Kidney (tissue), 14 donors: ENCODE results near the gene DSCAM. TPM values are rescaled to one million over a fixed set of nuclear protein-coding genes. Genes with fewer than 3 reads are reported as not detected.

Source experiments
- DNase-seq, 5 donors: peaks; one replicate each; pipeline ENCODE4 v3.0.0-alpha.2; 2013 to 2020
- FAIRE-seq: peaks from 2 replicates; lab custom pipeline; 2012; peaks lifted over from hg19 to GRCh38; lab: Jason Lieb, UNC
- H3K27ac ChIP-seq, 2 donors: one replicate each; pipeline ENCODE4 v1.7.0; 2013; ENCODE audit warnings: low read depth in 2 of 2, low read length in 2 of 2, inconsistent platforms in 1 of 2
- H3K27me3 ChIP-seq: one replicate; pipeline ENCODE4 v1.7.1; 2013; ENCODE audit warnings: low read length, inconsistent platforms; ENCODE audit not compliant: control insufficient read depth, insufficient read depth
- H3K36me3 ChIP-seq, 3 donors: one replicate each; pipeline versions ENCODE4 v1.7.0 to v1.7.1; 2013; ENCODE audit warnings: low read length in 3 of 3, control low read depth in 1 of 3, inconsistent platforms in 1 of 3; ENCODE audit not compliant: insufficient read depth in 3 of 3, control insufficient read depth in 2 of 3
- H3K4me1 ChIP-seq, 3 donors: one replicate each; pipeline versions ENCODE4 v1.7.0 to v1.7.1; 2013; ENCODE audit warnings: low read length in 3 of 3, inconsistent platforms in 1 of 3, low read depth in 1 of 3; ENCODE audit not compliant: control insufficient read depth in 2 of 3, insufficient read depth in 2 of 3
- H3K4me3 ChIP-seq, 3 donors: one replicate each; pipeline versions ENCODE4 v1.7.0 to v1.8.1; 2013; ENCODE audit warnings: low read length in 3 of 3, control low read depth in 1 of 3, inconsistent platforms in 1 of 3
- H3K9ac ChIP-seq, 3 donors: one replicate each; pipeline versions ENCODE4 v1.7.0 to v1.7.1; 2013; ENCODE audit warnings: low read length in 3 of 3, control low read depth in 1 of 3, inconsistent platforms in 1 of 3
- H3K9me3 ChIP-seq, 3 donors: one replicate each; pipeline versions ENCODE4 v1.7.0 to v1.7.1; 2013; ENCODE audit warnings: low read length in 3 of 3, control low read depth in 1 of 3, inconsistent platforms in 1 of 3; ENCODE audit not compliant: control insufficient read depth in 2 of 3, insufficient read depth in 1 of 3
- CTCF ChIP-seq: IDR thresholded peaks from 3 replicates; pipeline ENCODE4 v1.5.1; 2012; ENCODE audit warnings: mild to moderate bottlenecking, moderate library complexity, borderline replicate concordance; ENCODE audit not compliant: insufficient read depth; ENCODE audit errors: extremely low read depth
- intact Hi-C: fragments of 100-400 bp; cut with DNase I; formaldehyde crosslinking; loops from one replicate; pipeline ENCODE4 v1.11.1; 2022
- polyA plus RNA-seq: library from polyadenylated mRNA; stranded (reverse); fragments of 350-450 nt; fragmentation: Illumina TruSeq; extraction: RNeasy Lipid Tissue Mini Kit (QIAGEN cat#74804); gene quantifications from one replicate; pipeline ENCODE4 v1.2.3, GENCODE V29; 2014; ENCODE audit warnings: low read depth, low replicate concordance; ENCODE audit not compliant: insufficient read depth
- total RNA-seq: library from RNA; stranded (reverse); fragmentation: NEBNext Ultra II Directional; extraction: Animal tissue kit (Norgen Biotek cat#: 25700); gene quantifications from one replicate; pipeline ENCODE4 v1.2.1, GENCODE V29; 2021
- donor health status: control.
- donor health status: control.
- donor health status: control.
- donor health status: control.
- donor health status: control.
- donor health status: DM: yes; HTN: yes; CAD: no.
- donor health status: Normal renal cell carcinoma (clear cell type).

Gene DSCAM
- total and polyA plus RNA-seq, 2 donors from 2014 or later: not detected

GRCh38 chr21:40300300-40300699, 546.7 kb downstream of the DSCAM start:
- H3K9ac ChIP-seq: no peak overlapping the region
- no peaks in the 10 kb centered on the region for H3K9me3 ChIP-seq
- FAIRE-seq: no peak
- no peaks in the 10 kb centered on the region for H3K4me1 ChIP-seq
- H3K27ac ChIP-seq: no peak overlapping the region
- peak in 3 of 5 donors; percentile 11 to 21 (median 21) for DNase-seq
- H3K27me3 ChIP-seq: no peaks in the 10 kb centered on the region
- H3K36me3 ChIP-seq: no peaks in the 10 kb centered on the region
- no peak overlapping the region for H3K4me3 ChIP-seq
- intact Hi-C loops: no loop called here
- TF ChIP-seq CTCF: no peak

GRCh38 chr21:40299451-40299850, 547.5 kb downstream of the DSCAM start:
- FAIRE-seq (no peak), DNase-seq (no peak)
- Histone ChIP-seq H3K27me3 (no peaks in the 10 kb centered on the region), H3K4me3 (no peak overlapping the region), H3K4me1 (no peaks in the 10 kb centered on the region), H3K36me3 (no peaks in the 10 kb centered on the region), H3K27ac (no peak overlapping the region), H3K9ac (no peak overlapping the region), H3K9me3 (no peaks in the 10 kb centered on the region)
- no peak for TF ChIP-seq CTCF
- intact Hi-C loops: no loop called here

GRCh38 chr21:40294345-40294744, 552.6 kb downstream of the DSCAM start:
- FAIRE-seq (no peak), DNase-seq (no peak)
- intact Hi-C loops: no loop called here
- no peak overlapping the region for H3K4me3 ChIP-seq
- H3K27me3 ChIP-seq: no peaks in the 10 kb centered on the region
- no peaks in the 10 kb centered on the region for H3K36me3 ChIP-seq
- no peak overlapping the region for H3K27ac ChIP-seq
- no peaks in the 10 kb centered on the region for H3K4me1 ChIP-seq
- no peak for TF ChIP-seq CTCF
- no peak overlapping the region for H3K9ac ChIP-seq
- H3K9me3 ChIP-seq: no peaks in the 10 kb centered on the region

- intact Hi-C loops: no loop called here
- H3K9ac ChIP-seq: no peak overlapping the region
- no peak overlapping the region for H3K4me3 ChIP-seq
- H3K4me1 ChIP-seq: no peaks in the 10 kb centered on the region
- H3K27me3 ChIP-seq: no peaks in the 10 kb centered on the region
- H3K36me3 ChIP-seq: no peaks in the 10 kb centered on the region
- no peak overlapping the region for H3K27ac ChIP-seq
- DNase-seq (no peak), FAIRE-seq (no peak)
- no peak for TF ChIP-seq CTCF
- H3K9me3 ChIP-seq: no peaks in the 10 kb centered on the region
These were observed 555.4 kb downstream of the DSCAM start for GRCh38 chr21:40291560-40291959.
